Sigmoid colon (tissue), 7 donors: ENCODE measurements around the gene TMEM53. TPM values are rescaled to one million over a fixed set of nuclear protein-coding genes. Genes with fewer than 3 reads are reported as not detected.
A peak's percentile ranks its signal among the peaks of the same experiment; 100 is the strongest.

ENCODE experiments used
- DNase-seq: peaks from one replicate; pipeline ENCODE4 v3.0.0-alpha.2; 2019
- H3K27ac ChIP-seq, 4 donors: fragments of 200-600 bp; sonication (generic); one replicate each; pipeline ENCODE4 v1.5.1; 2016 to 2019; ENCODE audit warnings: mild to moderate bottlenecking in 1 of 4
- H3K27me3 ChIP-seq, 3 donors: fragments of 200-600 bp; sonication (generic); one replicate each; pipeline ENCODE4 v1.5.1; 2019; ENCODE audit warnings: mild to moderate bottlenecking in 1 of 3
- H3K36me3 ChIP-seq, 4 donors: fragments of 200-600 bp; sonication (generic); one replicate each; pipeline ENCODE4 v1.5.1; 2016 to 2019
- H3K4me1 ChIP-seq, 4 donors: fragments of 200-600 bp; sonication (generic); one replicate each; pipeline ENCODE4 v1.5.1; 2017 to 2019
- H3K4me3 ChIP-seq, 4 donors: fragments of 200-600 bp; sonication (generic); one replicate each; pipeline ENCODE4 v1.5.1; 2017 to 2019; ENCODE audit warnings: mild to moderate bottlenecking in 2 of 4, moderate library complexity in 1 of 4
- H3K9me3 ChIP-seq, 4 donors: fragments of 200-600 bp in 3 of 4; sonication (generic) in 3 of 4; one replicate each; pipeline versions ENCODE4 v1.5.1 to v1.6.1; 2013 to 2019
- CTCF ChIP-seq, 4 experiments: fragments of 450-650 bp in 3 of 4; fragments of 200-600 bp in 1 of 4; IDR thresholded peaks; one replicate each; pipeline ENCODE4 v1.5.1; 2016 to 2019; ENCODE audit warnings: antibody characterized with exemption in 4 of 4, mild to moderate bottlenecking in 3 of 4, moderate library complexity in 2 of 4
- EP300 ChIP-seq, 4 donors: sonication (generic); formaldehyde crosslinking; IDR thresholded peaks; one replicate each; pipeline ENCODE4 v1.6.1; 2017; ENCODE audit warnings: antibody characterized with exemption in 4 of 4
- POLR2A ChIP-seq, 2 donors: fragments of 450-650 bp; IDR thresholded peaks; one replicate each; pipeline ENCODE4 v1.6.1; 2016; ENCODE audit warnings: antibody characterized with exemption in 2 of 2, mild to moderate bottlenecking in 2 of 2, moderate library complexity in 2 of 2
- POLR2AphosphoS5 ChIP-seq, 4 donors: sonication (generic); formaldehyde crosslinking; IDR thresholded peaks; one replicate each; pipeline ENCODE4 v1.6.1; 2017; ENCODE audit warnings: antibody characterized with exemption in 4 of 4
- WGBS, 2 donors: extraction: QIAGEN DNeasy Blood & Tissue Kit; methylation state at CpG; one replicate each; pipeline ENCODE4 v1.1.7; 2013; 5-methylcytosine and 5-hydroxymethylcytosine counted together
- intact Hi-C: fragments of 100-400 bp; cut with DNase I; formaldehyde crosslinking; loops from one replicate; pipeline ENCODE4 v1.15.1; 2023
- polyA plus RNA-seq, 3 donors: library from polyadenylated mRNA; stranded (reverse); fragments of 200-250 nt; gene quantifications; one replicate each; pipeline ENCODE4 v1.2.3, GENCODE V29; 2013
- total RNA-seq, 4 donors: library from RNA; depleted of rRNA; stranded (reverse); fragments of >200 nt; gene quantifications; one replicate each; pipeline ENCODE4 v1.1.0, GENCODE V29; 2016
- donor health status: healthy with polysubstance abuse.
- donor health status: Bipolar disorder and iron deficiency.
- donor health status: healthy.

TMEM53 gene
- total and polyA plus RNA-seq, 7 donors, result 1.7 to 29.7 (median 5.6) TPM

GRCh38 chr1:44620072-44620471 lies 54.2 kb downstream of the TMEM53 start:
- H3K27me3 ChIP-seq, result peaks cover 0 to 8% (median 0%) of the 10 kb centered on the region in 3 donors
- WGBS, 2 donors, result 63 to 78% methylated on average over 3 of the region's 3 CpGs
- no peak for DNase-seq
- peak overlapping the region in 2 of 4 donors; percentile 45 to 66 for H3K27ac ChIP-seq
- no peaks in the 10 kb centered on the region for H3K9me3 ChIP-seq
- TF ChIP-seq POLR2AphosphoS5 (IDR thresholded peaks at IDR 0.05) (no peak), EP300 (IDR thresholded peaks at IDR 0.05) (no peak), CTCF (IDR thresholded peaks at IDR 0.05) (no peak), POLR2A (IDR thresholded peaks at IDR 0.05) (no peak)
- H3K4me3 ChIP-seq, result no peak overlapping the region
- H3K4me1 ChIP-seq, result peaks cover 0 to 34% (median 18%) of the 10 kb centered on the region in 4 donors
- no peaks in the 10 kb centered on the region for H3K36me3 ChIP-seq
- intact Hi-C loops, result no loop called here

- 75% methylated on average over 12 of the region's 12 CpGs for WGBS, 2 donors
- H3K27me3 ChIP-seq, result peaks cover 0 to 8% (median 0%) of the 10 kb centered on the region in 3 donors
- TF ChIP-seq POLR2AphosphoS5 (IDR thresholded peaks at IDR 0.05), result no peak
- no peak for TF ChIP-seq POLR2A (IDR thresholded peaks at IDR 0.05)
- TF ChIP-seq CTCF (IDR thresholded peaks at IDR 0.05), result no peak
- no peak for TF ChIP-seq EP300 (IDR thresholded peaks at IDR 0.05)
- H3K36me3 ChIP-seq, result no peaks in the 10 kb centered on the region
- H3K27ac ChIP-seq, result peak overlapping the region in 3 of 4 donors; percentile 12 to 66 (median 45)
- H3K4me3 ChIP-seq, result no peak overlapping the region
- intact Hi-C loops, result no loop called here
- H3K9me3 ChIP-seq, result no peaks in the 10 kb centered on the region
- H3K4me1 ChIP-seq, result peaks cover 0 to 34% (median 18%) of the 10 kb centered on the region in 4 donors
- no peak for DNase-seq
These were observed 54.9 kb downstream of the TMEM53 start for GRCh38 chr1:44619261-44619900.

GRCh38 chr1:44617703-44618029 lies 56.6 kb downstream of the TMEM53 start:
- intact Hi-C loops, result loop anchor here (2.0 kb wide), 1 partner anchor 29 kb away; no protein-coding TSS in a partner anchor
- H3K36me3 ChIP-seq, result no peaks in the 10 kb centered on the region
- H3K27ac ChIP-seq, result peak overlapping the region in 2 of 4 donors; percentile 45 to 66
- peak overlapping the region in 3 of 4 donors; percentile 39 to 53 (median 53) for H3K4me3 ChIP-seq
- 67 to 86% methylated on average over 1 of the region's 1 CpG for WGBS, 2 donors
- peaks cover 0 to 34% (median 18%) of the 10 kb centered on the region in 4 donors for H3K4me1 ChIP-seq
- no peak for TF ChIP-seq EP300 (IDR thresholded peaks at IDR 0.05)
- no peak for TF ChIP-seq POLR2AphosphoS5 (IDR thresholded peaks at IDR 0.05)
- no peak for TF ChIP-seq CTCF (IDR thresholded peaks at IDR 0.05)
- no peak for TF ChIP-seq POLR2A (IDR thresholded peaks at IDR 0.05)
- H3K9me3 ChIP-seq, result no peaks in the 10 kb centered on the region
- H3K27me3 ChIP-seq, result peaks cover 0 to 8% (median 0%) of the 10 kb centered on the region in 3 donors
- DNase-seq, result no peak

- WGBS, 2 donors, result 15 to 58% methylated on average over 63 of the region's 63 CpGs
- peak overlapping the region; percentile 21 to 53 (median 46) for H3K4me3 ChIP-seq
- no peaks in the 10 kb centered on the region for H3K36me3 ChIP-seq
- DNase-seq, result peak; percentile 78
- H3K27ac ChIP-seq, result peak overlapping the region in 3 of 4 donors; percentile 14 to 66 (median 45)
- peaks cover 0 to 8% (median 0%) of the 10 kb centered on the region in 3 donors for H3K27me3 ChIP-seq
- H3K4me1 ChIP-seq, result peaks cover 0 to 34% (median 18%) of the 10 kb centered on the region in 4 donors
- TF ChIP-seq POLR2A (IDR thresholded peaks at IDR 0.05), result no peak
- TF ChIP-seq POLR2AphosphoS5 (IDR thresholded peaks at IDR 0.05), result no peak
- no peak for TF ChIP-seq EP300 (IDR thresholded peaks at IDR 0.05)
- no peak for TF ChIP-seq CTCF (IDR thresholded peaks at IDR 0.05)
- no peaks in the 10 kb centered on the region for H3K9me3 ChIP-seq
- intact Hi-C loops, result loop anchor here (2.0 kb wide), 1 partner anchor 30 kb away; no protein-coding TSS in a partner anchor
These were observed 57.1 kb downstream of the TMEM53 start for GRCh38 chr1:44616991-44617702.
